T-cell (primary cell): ENCODE results near the gene CAMK1D. TPM values are rescaled to one million over a fixed set of nuclear protein-coding genes. Genes with fewer than 3 reads are reported as not detected.
"Not testable (repeated sequence)": the region's sequence is repeated elsewhere in the genome, so short reads cannot be mapped to it uniquely, and the experiment has no call there.

ENCODE experiments used
- ATAC-seq, 4 experiments: fragments of 200-7000 bp in 3 of 4; fragments of 150-1000 bp in 1 of 4; cut with Tn5 transposase; replicated peaks in 1 of 4; 1 replicate in 3 of 4; 2 replicates in 1 of 4; pipeline ENCODE4 v1.10.0; 2021; ENCODE audit warnings: moderate library complexity in 3 of 4, mild to moderate bottlenecking in 2 of 4, moderate number of reproducible peaks in 1 of 4
- CTCF ChIA-PET, 2 donors: fragments of 300-600 bp; sonication (Branson Sonifier 250); formaldehyde crosslinking; loops; one replicate each; lab custom pipeline; 2022; ENCODE audit warnings: antibody characterized with exemption in 2 of 2; lab: Charles Lee
- POLR2A ChIA-PET, 2 donors: fragments of 300-600 bp; sonication (Branson Sonifier 250); formaldehyde crosslinking; loops; one replicate each; lab custom pipeline; 2022; ENCODE audit warnings: antibody characterized with exemption in 2 of 2; lab: Charles Lee
- DNase-seq, 35 experiments: peaks; one replicate each; pipeline versions ENCODE4 v3.0.0 to v3.0.0-alpha.2; 2013 to 2023
- H3K27ac ChIP-seq: one replicate; pipeline ENCODE4 v1.5.1; 2013; ENCODE audit warnings: low read length
- H3K27me3 ChIP-seq, 2 experiments: replicated peaks in 1 of 2; 1 replicate in 1 of 2; 2 replicates in 1 of 2; pipeline versions ENCODE4 v1.6.1 to v1.7.0; 2013; ENCODE audit warnings: low read length in 1 of 2, mixed read lengths in 1 of 2; ENCODE audit not compliant: control insufficient read depth in 2 of 2, insufficient read depth in 2 of 2; ENCODE audit errors: extremely low read depth in 1 of 2
- H3K36me3 ChIP-seq, 2 donors: 1 replicate in 1 of 2; 2 replicates in 1 of 2; pipeline versions ENCODE4 v1.6.1 to v1.7.0; 2013; ENCODE audit warnings: low read length in 1 of 2; ENCODE audit not compliant: control insufficient read depth in 2 of 2, insufficient read depth in 1 of 2; ENCODE audit errors: extremely low read depth in 1 of 2
- H3K4me1 ChIP-seq, 2 experiments: 1 replicate in 1 of 2; 2 replicates in 1 of 2; pipeline versions ENCODE4 v1.6.1 to v1.7.0; 2013; ENCODE audit warnings: low read length in 2 of 2, mixed read lengths in 1 of 2; ENCODE audit not compliant: insufficient read depth in 2 of 2, control insufficient read depth in 1 of 2; ENCODE audit errors: extremely low read depth in 1 of 2
- H3K4me3 ChIP-seq, 2 donors: 1 replicate in 1 of 2; 2 replicates in 1 of 2; pipeline versions ENCODE4 v1.5.1 to v1.7.0; 2013; ENCODE audit warnings: mild to moderate bottlenecking in 2 of 2, low read length in 1 of 2, moderate library complexity in 1 of 2; ENCODE audit not compliant: control insufficient read depth in 1 of 2; ENCODE audit errors: extremely low read depth in 1 of 2
- H3K9me3 ChIP-seq: 2 replicates; pipeline ENCODE4 v1.7.0; 2013
- H3K27ac Mint-ChIP-seq, 2 donors: one replicate each; pipeline ENCODE4 v1.8.0; 2020 to 2021; ENCODE audit warnings: mild to moderate bottlenecking in 2 of 2, mixed read lengths in 2 of 2
- H3K27me3 Mint-ChIP-seq, 2 donors: one replicate each; pipeline ENCODE4 v1.8.0; 2021 to 2022; ENCODE audit warnings: mixed read lengths in 2 of 2
- H3K36me3 Mint-ChIP-seq: one replicate; pipeline ENCODE4 v1.8.0; 2021; ENCODE audit warnings: mixed read lengths
- H3K4me1 Mint-ChIP-seq, 3 donors: one replicate each; pipeline ENCODE4 v1.8.0; 2020 to 2022; ENCODE audit warnings: mixed read lengths in 3 of 3, mild to moderate bottlenecking in 1 of 3
- H3K4me3 Mint-ChIP-seq, 3 donors: one replicate each; pipeline ENCODE4 v1.8.0; 2020 to 2022; ENCODE audit warnings: mild to moderate bottlenecking in 3 of 3, mixed read lengths in 3 of 3, moderate library complexity in 3 of 3
- H3K9me3 Mint-ChIP-seq, 3 donors: one replicate each; pipeline ENCODE4 v1.8.0; 2020 to 2022; ENCODE audit warnings: mixed read lengths in 3 of 3
- WGBS: methylation state at CpG from one replicate; pipeline ENCODE4 v1.1.5; 2013; ENCODE audit warnings: missing lambda C conversion rate; ENCODE audit not compliant: insufficient coverage; 5-methylcytosine and 5-hydroxymethylcytosine counted together
- total RNA-seq, 35 experiments: library from RNA in 6 of 35; stranded (reverse) in 6 of 35; fragments of 120-200 nt in 1 of 35; gene quantifications; one replicate each; pipeline versions ENCODE4 v1.2.1 to v1.2.4 and lab custom pipeline; 2013 to 2026

The CAMK1D gene
- total RNA-seq, 5 donors from 2014 or later (not counting 1 experiment from before 2014, with no cell fraction given), result 16.8 to 31.3 (median 23.6) TPM

DNA sequence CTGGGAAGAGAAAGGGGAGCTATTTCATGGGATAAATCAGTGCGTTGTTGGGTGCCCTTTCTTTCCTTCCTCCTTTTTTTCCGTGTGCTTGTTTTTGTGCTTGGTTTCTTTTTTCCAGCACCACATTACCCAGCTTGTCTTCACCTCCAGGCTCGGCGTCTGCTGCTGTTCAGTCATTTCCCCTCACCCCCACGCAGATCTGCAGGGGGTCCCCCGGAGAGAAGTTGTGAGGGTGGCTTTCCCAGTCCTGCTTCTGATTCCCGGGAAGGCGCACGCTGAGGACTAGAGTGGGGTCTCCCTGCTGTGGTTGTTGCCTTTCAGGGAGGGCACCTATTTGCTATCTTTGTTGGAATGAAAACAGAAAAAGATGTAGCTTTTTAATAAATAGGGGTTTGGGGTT, 1.6 kb downstream of the CAMK1D start:
- Histone ChIP-seq H3K27ac (peak overlapping the region; percentile 73), H3K4me3 (peak overlapping the region; percentile 92 to 94)

DNA sequence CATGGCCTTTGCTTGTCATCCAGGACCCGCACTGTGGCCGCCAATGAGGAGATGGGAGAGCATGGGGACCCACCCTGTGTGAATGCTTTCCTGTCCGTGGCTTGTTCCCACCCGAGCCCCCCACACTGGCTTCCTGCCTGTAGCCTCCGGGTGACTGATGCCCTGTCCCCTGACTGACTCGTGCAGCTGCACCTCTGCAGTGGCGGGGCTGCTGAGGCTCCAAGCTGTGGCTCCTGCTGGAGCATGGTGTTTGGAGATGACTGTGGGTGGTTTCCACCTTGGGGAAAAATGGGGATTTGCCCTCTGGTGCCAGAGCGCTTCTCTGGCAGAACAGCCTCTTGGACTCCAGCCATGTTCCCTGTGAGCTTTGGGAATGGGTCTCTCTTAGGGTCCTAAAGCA, 2.1 kb downstream of the CAMK1D start:
- 51% methylated on average over 6 of the region's 8 CpGs for WGBS
- Mint-ChIP-seq H3K27ac (peak overlapping the region; percentile 36 to 96), H3K4me3 (peak overlapping the region; percentile 96 to 97 (median 97)), H3K4me1 (peaks cover 46 to 55% (median 55%) of the 10 kb centered on the region in 3 donors), H3K9me3 (no peaks in the 10 kb centered on the region), H3K36me3 (no peaks in the 10 kb centered on the region), H3K27me3 (no peaks in the 10 kb centered on the region)
- Histone ChIP-seq H3K27me3 (no peaks in the 10 kb centered on the region), H3K9me3 (no peaks in the 10 kb centered on the region), H3K4me1 (peaks cover 15 to 24% of the 10 kb centered on the region in 2 experiments), H3K27ac (no peak overlapping the region), H3K36me3 (peaks cover 0 to 2% of the 10 kb centered on the region in 2 donors), H3K4me3 (peak overlapping the region in 1 of 2 donors; percentile 94)
- DNase-seq, result peak in 5 of 35 experiments; percentile 4 to 22 (median 12)
- CTCF ChIA-PET, result interaction anchor here (0.5 to 1.6 kb wide), 2 partner anchors 37 to 305 kb away, joined by 3 to 4 read pairs; no protein-coding TSS in a partner anchor
- POLR2A ChIA-PET, result interaction anchor here (0.5 to 1.4 kb wide), 5 partner anchors 10 to 98 kb away, joined by 3 to 4 read pairs (median 3); no protein-coding TSS in a partner anchor
- no peak for ATAC-seq

More for the DNA sequence above, 1.6 kb downstream of the CAMK1D start:
- Mint-ChIP-seq H3K27ac (peak overlapping the region; percentile 95 to 96), H3K36me3 (no peaks in the 10 kb centered on the region), H3K4me1 (peaks cover 46 to 52% (median 51%) of the 10 kb centered on the region in 3 donors), H3K27me3 (no peaks in the 10 kb centered on the region), H3K9me3 (no peaks in the 10 kb centered on the region), H3K4me3 (peak overlapping the region; percentile 96 to 97 (median 97))
- Histone ChIP-seq H3K4me1 (peaks cover 15 to 24% of the 10 kb centered on the region in 2 experiments), H3K36me3 (peaks cover 0 to 2% of the 10 kb centered on the region in 2 donors), H3K27me3 (no peaks in the 10 kb centered on the region), H3K9me3 (no peaks in the 10 kb centered on the region)
- ChIA-PET POLR2A (interaction anchor here in 1 of 2 donors (0.6 to 1.4 kb wide), 3 partner anchors 15 to 98 kb away, joined by 3 to 4 read pairs (median 3); no protein-coding TSS in a partner anchor), CTCF (interaction anchor here in 1 of 2 donors (1.6 kb wide), 1 partner anchor 305 kb away, joined by 4 read pairs; no protein-coding TSS in a partner anchor)
- WGBS, result 40% methylated on average over 3 of the region's 9 CpGs
- DNase-seq, result no peak
- ATAC-seq, result no peak

DNA sequence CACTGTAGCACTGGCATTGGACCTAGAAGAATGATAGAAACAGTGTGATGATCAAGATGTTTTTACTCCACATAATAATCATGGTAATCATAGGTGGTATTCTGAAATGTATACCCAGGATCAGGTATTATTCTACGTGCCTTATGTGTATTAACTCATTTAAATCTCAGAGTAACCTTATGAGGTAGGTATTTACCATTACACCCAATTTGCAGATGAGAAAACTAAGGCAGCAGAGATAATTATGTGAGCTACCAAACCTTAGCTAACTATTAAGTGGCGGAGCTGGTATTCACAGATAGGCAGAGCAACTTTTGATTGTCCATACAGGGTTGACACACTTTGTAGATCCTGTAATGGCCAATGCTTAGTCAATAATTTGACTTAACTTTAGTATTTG, 2.5 kb downstream of the CAMK1D start:
- DNase-seq (no peak), ATAC-seq (no peak)
- CTCF ChIA-PET, result interaction anchor here in 1 of 2 donors (0.5 kb wide), 1 partner anchor 37 kb away, joined by 3 read pairs; no protein-coding TSS in a partner anchor
- Histone ChIP-seq H3K9me3 (no peaks in the 10 kb centered on the region), H3K27me3 (no peaks in the 10 kb centered on the region), H3K4me1 (peaks cover 15 to 24% of the 10 kb centered on the region in 2 experiments), H3K36me3 (peaks cover 0 to 2% of the 10 kb centered on the region in 2 donors), H3K4me3 (no peak overlapping the region), H3K27ac (no peak overlapping the region)
- no CpG with 5 or more reads among the region's 2 CpGs for WGBS
- H3K9me3 Mint-ChIP-seq, result no peaks in the 10 kb centered on the region
- H3K36me3 Mint-ChIP-seq, result no peaks in the 10 kb centered on the region
- H3K27ac Mint-ChIP-seq, result peak overlapping the region; percentile 36 to 72
- peak overlapping the region; percentile 96 to 97 (median 97) for H3K4me3 Mint-ChIP-seq
- POLR2A ChIA-PET, result interaction anchor here (0.5 to 0.7 kb wide), 4 partner anchors 9 to 950 kb away, joined by 3 to 4 read pairs (median 3); no protein-coding TSS in a partner anchor
- peaks cover 46 to 58% (median 58%) of the 10 kb centered on the region in 3 donors for H3K4me1 Mint-ChIP-seq
- no peaks in the 10 kb centered on the region for H3K27me3 Mint-ChIP-seq

DNA sequence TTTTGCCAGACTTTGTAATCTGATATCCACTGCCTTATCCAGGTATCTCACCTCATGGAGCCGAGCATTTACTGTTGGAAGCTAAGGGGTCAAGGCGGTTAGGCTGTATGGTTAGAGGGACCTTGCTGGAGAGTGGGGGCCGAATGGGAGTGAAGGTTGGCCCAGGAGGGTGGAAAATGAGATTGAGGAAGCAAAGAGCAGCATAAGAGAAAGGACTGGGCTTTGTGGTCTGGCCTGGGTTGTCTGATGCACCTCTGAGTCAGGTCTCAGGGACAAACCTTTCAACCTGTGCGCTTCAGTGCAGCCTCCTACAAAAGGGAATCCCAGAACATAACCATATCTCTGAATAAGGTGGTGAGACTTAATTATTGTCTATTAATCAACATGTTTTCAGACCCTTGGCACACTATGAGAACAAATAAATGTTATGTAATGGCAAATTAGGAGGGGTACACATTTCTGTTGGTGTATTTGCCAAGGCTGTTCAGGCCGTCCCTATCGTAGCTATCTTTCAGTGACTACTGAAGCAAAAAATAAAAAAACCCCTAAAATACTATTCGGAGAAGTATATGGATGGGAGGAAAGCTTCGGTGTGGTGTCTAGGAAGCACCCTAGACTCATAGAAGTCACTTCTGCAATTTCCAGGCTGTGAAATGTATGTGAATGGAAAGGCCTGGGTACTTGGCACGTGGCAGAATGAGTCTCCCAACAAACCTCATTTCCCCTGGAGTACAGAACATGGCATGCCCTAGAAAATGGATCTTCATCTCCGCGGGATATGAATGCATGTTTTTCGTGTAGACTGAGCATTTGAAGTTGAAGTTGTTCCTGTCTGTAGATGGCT, 4.3 kb downstream of the CAMK1D start:
- Histone ChIP-seq H3K9me3 (no peaks in the 10 kb centered on the region), H3K36me3 (peaks cover 0 to 2% of the 10 kb centered on the region in 2 donors), H3K4me3 (no peak overlapping the region), H3K27ac (peak overlapping the region; percentile 7), H3K4me1 (peaks cover 12 to 22% of the 10 kb centered on the region in 2 experiments), H3K27me3 (no peaks in the 10 kb centered on the region)
- peaks cover 49 to 60% (median 60%) of the 10 kb centered on the region in 3 donors for H3K4me1 Mint-ChIP-seq
- H3K27me3 Mint-ChIP-seq, result no peaks in the 10 kb centered on the region
- CTCF ChIA-PET, result no interaction called here
- DNase-seq, result no peak
- H3K4me3 Mint-ChIP-seq, result no peak overlapping the region
- no peaks in the 10 kb centered on the region for H3K9me3 Mint-ChIP-seq
- 79% methylated on average over 2 of the region's 12 CpGs for WGBS
- H3K36me3 Mint-ChIP-seq, result no peaks in the 10 kb centered on the region
- POLR2A ChIA-PET, result no interaction called here
- peak overlapping the region; percentile 6 to 89 for H3K27ac Mint-ChIP-seq
- no peak for ATAC-seq

DNA sequence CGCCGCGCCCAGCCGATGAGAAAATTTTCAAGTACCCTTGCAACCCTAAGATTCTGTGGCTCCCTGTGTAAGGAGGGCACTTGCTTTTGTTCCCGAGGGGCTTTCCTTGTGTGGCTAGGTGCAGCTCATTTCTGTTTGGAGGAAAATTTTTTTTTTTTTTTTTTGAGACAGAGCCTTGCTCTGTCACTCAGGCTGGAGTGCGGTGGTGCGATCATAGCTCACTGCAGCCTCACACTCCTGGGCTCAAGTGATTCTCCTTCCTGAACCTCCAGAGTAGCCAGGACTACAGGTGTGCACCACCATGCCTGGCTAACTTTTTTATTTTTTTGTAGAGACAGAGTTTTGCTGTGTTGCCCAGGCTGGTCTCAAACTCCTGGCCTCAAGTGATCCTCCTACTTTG, 5.3 kb downstream of the CAMK1D start:
- not testable (repeated sequence) for H3K36me3 Mint-ChIP-seq, ATAC-seq, H3K36me3 ChIP-seq, DNase-seq, H3K9me3 Mint-ChIP-seq, H3K9me3 ChIP-seq, H3K27ac Mint-ChIP-seq, H3K27ac ChIP-seq, H3K27me3 ChIP-seq, H3K27me3 Mint-ChIP-seq, H3K4me3 ChIP-seq, H3K4me3 Mint-ChIP-seq
- CTCF ChIA-PET, result interaction anchor here in 1 of 2 donors (0.6 kb wide), 1 partner anchor 9 kb away, joined by 3 read pairs; no protein-coding TSS in a partner anchor
- WGBS, result 79% methylated on average over 4 of the region's 7 CpGs
- POLR2A ChIA-PET, result interaction anchor here (0.6 kb wide), 2 partner anchors 208 to 303 kb away, joined by 3 read pairs; no protein-coding TSS in a partner anchor
- H3K4me1 Mint-ChIP-seq, result peaks cover 60 to 71% (median 70%) of the 10 kb centered on the region in 3 donors
- peaks cover 14 to 31% of the 10 kb centered on the region in 2 experiments for H3K4me1 ChIP-seq

DNA sequence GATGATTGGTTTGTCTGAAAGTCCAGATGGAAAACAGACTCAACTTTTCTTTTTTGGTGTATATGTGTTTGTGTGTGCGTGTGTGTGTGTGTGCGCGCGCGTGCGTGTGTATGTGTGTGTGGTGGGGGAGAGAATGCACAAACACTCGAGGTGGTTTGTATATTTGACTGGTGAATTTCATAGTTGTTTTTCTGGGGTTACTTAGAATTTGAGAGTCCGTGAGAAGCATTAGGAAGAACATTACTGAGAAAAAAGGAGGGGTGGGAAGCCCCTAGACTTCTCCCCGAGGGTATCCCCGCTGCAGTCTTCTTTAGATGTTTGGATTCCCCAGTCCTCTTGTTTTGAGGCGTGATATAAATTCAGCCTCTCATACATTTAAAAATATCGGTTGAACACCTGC, 6.0 kb downstream of the CAMK1D start:
- no peak for DNase-seq
- no CpG with 5 or more reads among the region's 12 CpGs for WGBS

More for the DNA sequence above, 6.0 kb downstream of the CAMK1D start:
- H3K27me3 ChIP-seq, result no peaks in the 10 kb centered on the region
- Mint-ChIP-seq H3K27ac (peak overlapping the region in 1 of 2 donors; percentile 49), H3K36me3 (no peaks in the 10 kb centered on the region), H3K4me1 (peaks cover 62 to 76% (median 75%) of the 10 kb centered on the region in 3 donors), H3K9me3 (no peaks in the 10 kb centered on the region), H3K4me3 (no peak overlapping the region), H3K27me3 (no peaks in the 10 kb centered on the region)
- ChIA-PET CTCF (no interaction called here), POLR2A (no interaction called here)
- H3K36me3 ChIP-seq, result peaks cover 0 to 2% of the 10 kb centered on the region in 2 donors
- no peak for ATAC-seq
- peaks cover 14 to 27% of the 10 kb centered on the region in 2 experiments for H3K4me1 ChIP-seq
- H3K9me3 ChIP-seq, result no peaks in the 10 kb centered on the region
- H3K4me3 ChIP-seq, result no peak overlapping the region
- H3K27ac ChIP-seq, result no peak overlapping the region
